HL-60/S4 (cell line): ENCODE results near the gene TMEM139.

Experiments
- in situ Hi-C: fragments of 300-500 bp; cut with MboI; formaldehyde crosslinking; loops from 2 replicates; pipeline ENCODE4 v1.14.3; 2022; ENCODE audit warnings: low sequenced_read_pairs

The TMEM139 gene

DNA sequence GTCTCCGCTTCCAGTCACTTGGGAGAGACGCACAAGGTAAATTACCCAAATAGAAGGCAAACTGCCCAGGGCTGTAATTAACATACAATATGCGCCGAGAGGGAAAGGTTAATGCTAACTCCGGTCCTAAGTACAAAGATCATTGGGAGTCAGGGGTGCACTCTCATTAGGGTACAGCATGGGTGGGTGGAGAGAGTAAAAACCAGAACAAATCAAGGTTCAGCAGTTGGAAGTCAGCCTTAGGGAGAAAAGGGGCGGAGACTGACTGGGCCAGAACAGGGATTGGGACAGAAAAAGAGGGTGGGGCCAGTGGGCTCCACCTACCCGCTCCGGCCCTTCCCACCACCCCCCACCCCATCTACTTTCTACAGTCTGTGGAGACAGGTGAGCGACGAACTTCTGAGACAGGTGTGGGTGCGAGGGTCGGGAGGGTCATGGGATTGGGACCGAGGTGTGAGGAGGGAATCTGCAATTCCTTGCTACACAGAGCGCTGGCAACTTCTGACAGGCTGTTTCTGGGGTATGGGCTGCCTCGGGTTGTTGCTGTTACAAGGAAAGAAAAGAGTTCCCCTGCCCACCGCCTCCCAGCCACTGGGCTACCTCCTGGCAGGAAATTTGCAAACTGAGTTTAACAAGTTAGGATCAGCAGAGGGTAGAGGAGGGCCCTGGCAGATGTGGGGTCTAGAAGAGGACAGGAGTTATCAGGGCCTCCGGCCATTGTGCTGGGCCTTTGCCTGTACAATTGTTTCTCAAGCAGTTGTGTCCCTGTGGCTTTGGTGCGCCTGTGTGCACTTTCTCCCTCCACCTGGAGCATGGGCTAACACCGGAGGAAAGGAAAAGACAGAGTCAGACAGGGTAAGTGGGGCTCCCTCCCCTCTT is at the start of gene TMEM139:
TSS of gene TMEM139 (plus strand) at position 368 of the 879 bp plus-strand sequence. CDS start 1,000 bp downstream, outside the sequence.
- in situ Hi-C loops, result no loop called here

DNA sequence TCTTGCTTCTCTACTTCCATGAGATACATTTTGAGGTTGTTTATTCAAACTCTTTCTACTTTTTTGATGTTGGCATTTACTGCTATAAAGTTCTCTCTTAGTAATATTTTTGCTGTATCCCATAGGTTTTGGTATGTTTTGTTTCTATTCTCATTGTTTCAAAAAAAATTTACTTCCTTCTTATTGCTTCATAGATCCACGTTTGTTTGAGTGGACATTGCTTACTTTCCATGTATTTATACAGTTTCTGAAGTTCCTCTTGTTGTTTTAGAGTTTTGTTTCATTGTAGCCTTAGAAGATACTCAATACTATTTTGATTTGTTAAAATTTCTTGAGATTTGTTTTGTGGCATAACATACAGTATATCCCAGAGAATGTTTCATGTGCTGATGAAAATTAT is 49.2 kb upstream of the TMEM139 start:
- in situ Hi-C loops, result no loop called here

DNA sequence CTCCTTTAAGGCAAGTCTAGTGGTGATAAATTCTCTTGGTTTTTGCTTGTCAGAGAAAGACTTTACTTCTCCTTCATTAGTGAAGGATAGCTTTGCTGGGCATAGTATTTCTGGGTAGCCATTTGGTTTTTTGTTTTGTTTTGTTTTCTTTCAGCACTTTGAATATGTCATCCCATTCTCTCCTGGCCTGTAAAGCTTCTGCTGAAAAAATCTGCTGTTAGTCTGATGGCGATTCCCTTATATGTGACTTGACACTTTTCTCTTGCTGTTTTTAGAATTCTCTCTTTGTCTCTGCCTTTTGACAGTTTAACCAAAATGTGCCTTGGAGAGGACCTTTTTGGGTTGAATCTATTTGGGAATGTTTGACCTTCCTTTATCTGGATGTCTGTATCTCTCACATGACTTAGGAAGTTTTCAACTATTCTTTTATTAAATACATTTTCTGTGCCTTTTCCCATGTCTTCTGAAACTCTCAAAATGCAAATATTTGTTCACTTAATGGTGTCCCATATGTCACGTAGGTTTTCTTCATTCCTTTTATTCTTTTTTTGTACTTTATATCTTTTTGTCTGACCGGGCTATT is 48.3 kb upstream of the TMEM139 start:
- in situ Hi-C loops, result no loop called here

DNA sequence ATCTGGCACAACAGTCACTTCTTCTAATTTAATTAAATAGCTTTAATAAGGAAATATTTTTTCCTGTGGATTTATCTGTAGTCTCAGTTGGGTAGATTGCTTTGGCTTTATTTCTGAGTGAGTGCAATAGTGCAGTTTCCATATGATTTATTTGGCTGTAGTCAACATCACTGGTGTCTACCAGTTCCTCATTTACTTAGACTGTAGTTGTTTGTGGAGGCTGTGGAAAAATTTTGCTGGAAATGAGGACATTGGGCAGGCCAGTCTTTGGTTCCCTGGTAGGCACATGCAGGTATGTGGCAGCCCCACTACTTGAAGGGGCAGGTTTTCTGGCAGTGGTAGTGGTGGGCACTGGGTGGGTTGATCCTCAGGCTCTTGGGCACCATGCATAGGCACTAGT is 47.4 kb upstream of the TMEM139 start:
- in situ Hi-C loops, result no loop called here

DNA sequence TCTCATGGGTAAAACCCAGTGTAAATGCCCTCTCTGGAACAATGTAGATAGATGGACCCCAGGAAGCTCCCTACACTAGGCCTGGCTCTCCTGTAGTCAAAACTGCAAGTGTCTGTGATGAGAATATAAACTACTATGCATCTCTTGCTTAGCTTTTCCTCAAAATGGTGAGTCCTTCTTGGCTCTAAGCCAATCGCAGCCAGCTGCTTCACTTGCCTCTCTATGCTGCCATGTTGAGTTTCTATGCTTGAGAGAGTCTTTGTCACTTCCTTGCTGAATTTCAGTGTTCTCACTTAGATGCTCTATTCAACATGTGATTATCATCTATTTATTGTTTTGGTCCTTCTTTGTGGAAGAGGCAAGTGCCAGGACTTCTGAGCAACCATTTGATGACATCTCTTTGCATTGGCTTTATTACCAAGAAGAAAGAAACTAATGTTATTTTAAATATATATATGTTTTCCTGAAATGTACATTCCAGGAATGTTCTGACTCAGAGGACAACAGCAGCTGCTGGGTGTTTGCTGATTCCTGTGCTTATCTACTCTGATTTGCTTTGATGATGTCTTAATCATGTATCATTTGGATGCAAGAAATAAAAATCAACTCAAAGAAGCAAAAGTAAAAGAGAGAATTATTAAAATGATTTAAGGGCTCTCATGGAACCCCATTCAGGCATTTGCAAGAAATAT is 46.3 kb upstream of the TMEM139 start:
- in situ Hi-C loops, result no loop called here

DNA sequence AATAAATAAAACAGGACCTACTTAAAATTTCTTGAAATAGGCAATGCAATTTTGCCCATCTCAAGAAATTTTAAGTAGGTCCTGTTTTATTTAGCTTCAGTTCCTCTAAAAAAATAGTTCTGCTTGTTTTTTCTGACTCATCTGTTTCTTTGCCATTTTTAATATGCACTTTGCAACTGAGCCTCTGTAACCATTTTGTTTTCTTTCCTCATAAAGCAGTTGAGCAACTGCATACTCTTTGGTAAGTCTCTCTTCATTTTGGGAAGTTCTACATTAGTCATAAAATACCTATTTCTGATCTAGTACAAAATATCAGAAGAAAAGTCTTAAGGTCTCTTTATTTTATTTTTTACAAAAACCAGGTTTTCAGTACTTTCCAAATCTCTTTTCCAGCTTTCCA is 44.9 kb upstream of the TMEM139 start:
- in situ Hi-C loops, result no loop called here

DNA sequence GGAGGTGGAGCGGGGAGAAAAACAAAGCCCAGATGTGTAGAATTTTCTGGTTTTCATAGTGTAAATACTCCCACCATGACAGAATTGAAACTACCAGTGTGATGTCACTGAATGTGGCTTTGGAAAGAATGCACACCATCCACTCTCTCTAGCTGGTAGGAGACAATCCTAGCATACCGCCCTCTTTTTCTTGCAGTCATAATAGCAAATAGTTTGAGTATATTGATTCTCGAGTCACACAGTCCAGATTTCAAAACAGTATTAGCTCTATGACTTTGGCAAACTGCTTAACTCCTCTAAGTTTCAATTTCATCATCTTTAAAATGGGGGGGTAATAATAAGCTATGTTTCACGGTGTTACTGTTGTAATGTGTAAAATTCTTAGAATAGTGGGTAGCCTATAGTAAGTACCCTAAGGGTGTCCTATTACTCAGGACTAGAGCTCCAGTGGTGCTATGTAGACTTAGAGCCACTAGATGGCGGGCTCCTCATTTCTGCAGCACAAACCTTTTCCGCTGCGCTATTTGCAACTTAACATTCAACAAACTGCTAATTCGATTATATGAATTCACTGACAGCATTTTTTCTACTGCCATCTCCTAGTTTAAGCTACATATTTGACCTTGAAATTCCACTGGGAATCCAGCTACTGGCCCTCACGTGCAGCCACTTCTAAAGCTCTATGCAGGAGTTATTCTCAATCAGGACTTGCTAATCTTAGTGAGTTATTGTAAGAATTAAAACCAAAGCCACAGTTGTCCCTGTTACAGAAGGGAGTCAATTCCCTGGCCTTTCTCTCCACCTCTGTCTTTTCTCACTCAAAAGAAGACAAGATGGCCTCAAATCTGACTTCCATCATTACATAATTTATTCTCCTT is 44.2 kb upstream of the TMEM139 start:
- in situ Hi-C loops, result no loop called here

DNA sequence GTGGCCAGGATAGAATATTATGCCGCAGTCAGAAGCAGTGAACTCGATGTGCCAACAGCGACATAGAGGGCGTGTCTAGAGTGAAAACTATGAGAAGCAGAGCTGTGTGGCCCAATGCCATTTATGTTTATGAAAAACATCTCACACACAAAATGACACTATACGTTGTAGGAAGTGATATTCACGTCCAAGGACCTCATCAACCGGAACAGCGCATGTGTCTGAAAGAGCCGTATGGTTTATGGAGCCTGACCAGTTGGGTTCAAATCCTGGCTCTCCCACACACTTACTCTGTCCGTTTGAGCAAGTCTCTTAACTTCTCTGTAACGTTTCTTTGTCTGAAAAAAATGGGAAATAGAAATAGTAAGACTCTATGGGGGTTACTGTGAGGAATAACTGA is 42.5 kb upstream of the TMEM139 start:
- in situ Hi-C loops, result no loop called here

DNA sequence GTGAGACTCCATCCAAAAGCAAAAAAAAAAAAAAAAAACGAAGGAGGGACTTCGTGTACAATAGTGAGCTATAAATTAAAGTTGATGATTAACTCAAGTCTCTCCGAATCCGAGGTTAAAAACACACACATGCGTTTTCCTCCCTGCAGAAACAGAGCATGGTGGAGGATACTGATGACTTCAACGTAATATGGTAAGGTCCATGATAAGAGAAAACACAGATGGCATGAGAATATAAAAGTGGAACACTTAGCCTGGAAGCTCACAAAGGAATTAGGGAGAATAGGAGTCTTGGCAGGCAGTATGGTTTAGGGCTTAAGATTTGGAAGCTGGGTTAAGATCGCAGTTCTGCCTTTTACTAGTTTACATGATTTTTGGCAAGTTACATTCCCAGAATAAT is 41.6 kb upstream of the TMEM139 start:
- in situ Hi-C loops, result no loop called here

DNA sequence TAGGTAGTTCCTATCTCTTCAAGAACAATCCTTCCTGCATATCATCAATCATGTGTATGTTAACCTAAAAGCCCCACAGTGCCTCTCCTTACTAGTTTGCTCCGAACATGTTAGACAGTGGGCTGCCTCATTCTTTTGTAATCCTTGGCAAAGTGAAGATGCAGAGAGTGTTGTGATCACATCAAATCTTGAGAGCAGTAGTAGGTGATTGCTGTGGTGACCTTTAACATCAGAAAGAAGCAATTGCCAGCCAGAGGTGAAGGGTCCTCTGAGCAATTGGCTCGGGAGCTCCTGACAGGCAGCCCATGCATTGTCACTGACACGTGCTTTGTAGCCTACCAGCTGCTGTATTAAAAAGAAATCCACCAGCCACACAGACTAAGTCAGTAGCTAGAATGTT is 41.1 kb upstream of the TMEM139 start:
- in situ Hi-C loops, result no loop called here

DNA sequence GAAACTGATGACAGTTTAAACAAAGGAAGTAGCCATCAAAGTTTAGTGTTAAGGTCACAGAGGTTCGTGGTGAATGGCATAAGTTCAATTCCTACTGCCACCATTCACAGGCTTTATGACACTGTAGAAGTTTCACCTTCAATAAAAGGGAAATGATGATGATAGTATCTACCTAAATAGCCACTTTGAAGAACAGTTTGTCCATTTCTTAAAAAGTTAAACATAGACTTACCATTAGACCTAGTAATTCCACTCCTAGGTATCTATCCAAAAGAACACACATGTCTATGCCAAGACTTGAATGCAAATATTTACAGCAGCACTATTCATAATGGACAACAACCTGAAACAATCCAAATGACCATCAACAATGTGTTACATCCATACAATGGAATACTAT is 40.4 kb upstream of the TMEM139 start:
- in situ Hi-C loops, result no loop called here

DNA sequence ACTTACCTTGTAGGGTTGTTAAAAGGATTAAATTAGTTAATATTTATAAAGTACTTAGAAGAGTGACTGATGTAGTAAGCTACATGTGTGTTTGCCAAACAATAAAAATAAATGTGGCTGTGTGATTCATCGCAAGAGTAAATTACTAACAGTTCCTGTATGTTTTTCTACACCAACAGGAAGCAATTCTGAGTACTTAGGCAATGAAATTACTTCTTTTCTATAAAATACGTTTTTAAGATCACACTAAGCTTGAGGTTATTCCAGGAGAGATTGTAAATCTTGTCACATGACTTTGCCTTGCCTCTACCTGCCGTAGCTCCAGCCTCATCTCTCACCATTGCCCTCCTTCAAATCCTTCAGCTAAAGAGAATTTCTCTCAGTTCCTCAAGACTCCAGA is 39.6 kb upstream of the TMEM139 start:
- in situ Hi-C loops, result no loop called here

DNA sequence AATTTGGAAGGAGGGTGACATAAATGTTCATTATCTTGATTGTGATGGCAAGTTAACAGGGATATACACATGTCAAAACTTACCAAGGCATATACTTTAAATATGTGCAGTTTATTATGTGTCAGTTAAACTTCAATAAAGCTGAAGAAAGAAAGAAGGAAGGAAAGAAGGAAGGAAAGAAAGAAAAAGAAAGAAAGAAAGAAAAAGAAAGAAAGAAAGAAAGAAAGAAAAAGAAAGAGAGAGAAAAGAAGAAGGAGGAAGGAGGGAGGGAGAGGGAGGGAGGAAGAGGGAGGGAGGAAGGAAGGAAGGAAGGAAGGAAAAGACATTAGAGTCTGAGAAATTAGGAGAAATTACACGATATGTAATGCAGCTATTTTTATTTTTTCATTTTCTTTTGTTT is 37.4 kb upstream of the TMEM139 start:
- in situ Hi-C loops, result no loop called here

DNA sequence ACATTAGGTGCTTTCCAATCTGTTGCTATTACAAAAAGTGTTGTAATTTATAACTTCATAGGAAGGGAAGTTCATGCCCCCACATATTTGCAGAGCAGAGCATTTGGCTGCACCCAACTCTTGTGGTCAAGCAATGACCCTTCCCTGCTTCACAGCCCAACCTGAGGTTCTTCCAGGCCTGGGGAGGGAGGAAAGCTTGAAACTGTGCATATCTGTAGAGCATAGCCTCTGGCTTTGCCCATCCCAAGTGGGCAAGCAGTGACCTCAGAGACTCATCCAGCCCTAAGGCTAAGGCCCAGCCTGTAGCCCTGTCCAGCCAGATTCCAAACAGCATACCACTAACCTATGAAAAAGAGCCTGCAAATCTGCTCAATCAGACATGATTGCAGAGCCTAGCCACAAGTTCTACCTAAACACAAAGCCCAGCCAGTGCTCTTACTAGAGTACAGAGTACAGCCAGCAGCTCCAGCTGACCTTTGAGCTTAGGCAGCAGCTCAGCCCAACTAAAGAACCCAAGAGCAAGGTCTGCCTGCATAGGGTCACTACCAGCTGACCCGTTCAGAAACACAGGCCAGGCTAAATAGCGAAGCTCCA is 35.9 kb upstream of the TMEM139 start:
- in situ Hi-C loops, result no loop called here

DNA sequence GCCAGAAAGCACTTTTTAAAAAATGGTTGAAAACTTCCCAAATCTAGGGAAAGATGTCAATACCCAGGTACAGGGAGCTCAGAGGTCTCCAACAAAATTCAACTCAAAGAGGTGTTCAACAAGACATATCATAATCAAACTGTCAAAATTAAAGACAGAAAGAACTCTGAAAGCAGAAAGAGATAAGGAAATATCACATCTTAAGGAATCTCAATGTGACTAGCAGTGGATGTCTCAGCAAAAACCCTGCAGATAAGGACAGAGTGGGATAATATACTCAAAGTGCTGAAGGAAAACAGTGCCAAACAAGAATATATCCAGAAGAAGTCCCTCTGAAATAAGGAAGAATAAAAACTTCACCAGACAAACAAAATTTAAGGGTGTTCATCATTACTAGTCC is 34.6 kb upstream of the TMEM139 start:
- in situ Hi-C loops, result no loop called here

DNA sequence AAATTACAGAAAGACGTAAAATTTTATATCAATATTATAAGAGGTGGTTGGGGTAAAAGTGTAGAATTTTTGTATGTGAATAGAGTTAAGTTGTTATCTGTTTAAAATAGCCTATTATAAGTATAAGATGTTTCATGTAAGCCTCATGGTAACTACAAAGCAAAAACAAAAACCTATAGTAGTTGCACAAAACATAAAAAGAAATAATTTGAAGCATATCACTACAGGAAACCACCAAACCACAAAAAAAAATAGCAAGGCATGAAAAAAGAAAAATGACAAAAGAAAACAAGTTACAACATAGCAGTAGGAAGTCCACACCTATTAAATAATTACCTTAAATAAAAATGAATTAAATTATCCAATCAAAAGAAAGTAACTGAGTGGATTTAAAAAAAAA is 33.9 kb upstream of the TMEM139 start:
- in situ Hi-C loops, result no loop called here

DNA sequence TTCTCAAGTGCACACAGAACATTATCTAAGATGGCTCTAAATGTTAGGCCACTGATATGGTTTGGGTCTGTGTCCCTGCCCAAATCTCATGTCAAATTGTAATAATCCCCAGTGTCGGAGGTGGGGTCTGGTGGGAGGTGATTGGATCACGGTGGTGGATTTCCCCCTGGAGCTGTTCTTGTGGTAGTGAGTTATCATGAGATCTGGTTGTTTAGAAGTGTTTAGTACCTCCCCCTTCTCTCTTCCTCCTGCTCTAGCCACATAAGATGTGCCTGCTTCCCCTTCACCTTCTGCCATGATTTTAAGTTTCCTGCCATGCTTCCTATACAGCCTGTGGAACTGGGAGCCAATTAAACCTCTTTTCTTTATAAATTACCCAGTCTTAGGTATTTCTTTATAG is 32.8 kb upstream of the TMEM139 start:
- in situ Hi-C loops, result no loop called here

DNA sequence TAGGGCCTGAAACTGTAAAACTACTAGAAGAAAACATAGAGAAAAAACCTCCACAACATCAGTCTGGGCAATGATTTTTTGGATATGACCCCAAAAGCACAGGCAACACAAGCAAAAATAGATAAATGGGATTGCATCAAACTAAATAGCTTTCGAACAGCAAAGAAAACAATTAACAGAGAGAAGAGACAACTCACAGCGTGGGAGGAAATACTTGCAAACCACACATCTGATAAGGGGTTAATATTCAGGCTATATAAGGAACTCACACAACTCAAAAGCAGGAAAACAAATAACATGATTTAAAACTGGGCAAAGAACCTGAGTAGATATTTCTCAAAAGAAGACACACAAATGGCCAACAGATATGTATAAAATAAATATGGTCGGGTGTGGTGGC is 29.2 kb upstream of the TMEM139 start:
- in situ Hi-C loops, result no loop called here

DNA sequence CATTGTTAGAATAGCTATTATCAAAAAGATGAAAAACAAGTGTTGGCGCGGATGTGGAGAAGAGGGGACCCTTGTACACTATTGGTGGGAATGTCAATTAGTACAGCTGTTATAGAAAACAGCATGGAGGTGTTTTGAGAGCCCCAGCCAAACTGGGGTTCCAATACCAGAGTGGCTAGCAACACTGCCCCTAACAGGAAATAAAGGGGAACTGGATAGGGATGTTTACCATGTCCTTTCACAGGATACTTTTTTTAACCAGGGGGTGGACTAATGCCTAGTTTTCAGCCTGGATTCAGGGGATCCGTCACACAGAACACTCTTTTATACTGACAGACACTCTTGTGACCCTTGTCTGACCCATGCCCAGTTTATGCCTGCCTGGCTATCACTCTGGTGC is 28.4 kb upstream of the TMEM139 start:
- in situ Hi-C loops, result no loop called here

DNA sequence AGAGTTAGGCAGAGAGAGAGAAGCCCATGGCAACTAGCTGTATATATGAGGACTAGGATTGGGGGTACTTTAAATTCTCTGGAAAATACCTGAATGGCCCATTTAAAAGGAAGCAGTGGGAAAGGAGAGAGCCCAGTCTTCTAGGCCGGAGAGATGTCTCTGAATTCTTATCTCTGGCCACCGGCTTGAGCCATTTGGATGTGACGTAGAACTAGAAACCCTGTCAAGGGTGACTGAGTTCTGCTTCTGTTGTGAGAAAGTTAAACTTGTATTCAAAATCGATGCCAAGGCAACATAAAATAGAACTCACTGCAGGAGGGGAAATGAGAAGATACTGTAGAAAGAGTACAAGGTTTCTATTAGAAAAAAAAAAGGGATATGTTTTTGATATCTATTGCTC is 27.8 kb upstream of the TMEM139 start:
- in situ Hi-C loops, result no loop called here

DNA sequence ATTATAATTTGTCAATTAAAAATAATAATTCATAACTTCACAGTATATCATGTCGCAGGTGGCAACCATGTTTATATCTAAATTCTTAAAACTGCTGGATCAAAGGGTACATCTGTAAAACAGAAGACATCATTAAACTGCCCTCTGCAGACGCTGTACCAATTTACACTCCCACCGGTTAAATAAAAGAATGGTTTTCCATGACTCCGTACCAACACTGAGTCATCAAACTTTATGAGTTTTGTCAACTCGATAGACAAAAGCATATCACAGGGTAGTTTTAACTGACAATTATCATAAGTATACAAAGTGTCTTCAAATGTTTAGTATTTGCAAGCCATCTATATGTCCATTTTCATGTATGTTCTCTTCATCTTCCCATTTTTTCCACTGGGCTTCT is 27.3 kb upstream of the TMEM139 start:
- in situ Hi-C loops, result no loop called here
